ENCODE results near the gene TNFAIP1. TPM values are rescaled to one million over a fixed set of nuclear protein-coding genes. Genes with fewer than 3 reads are reported as not detected.

TNFAIP1 gene
- total RNA-seq, 3 donors from 2014 or later, result 19.5 to 24.2 (median 23.1) TPM

DNA sequence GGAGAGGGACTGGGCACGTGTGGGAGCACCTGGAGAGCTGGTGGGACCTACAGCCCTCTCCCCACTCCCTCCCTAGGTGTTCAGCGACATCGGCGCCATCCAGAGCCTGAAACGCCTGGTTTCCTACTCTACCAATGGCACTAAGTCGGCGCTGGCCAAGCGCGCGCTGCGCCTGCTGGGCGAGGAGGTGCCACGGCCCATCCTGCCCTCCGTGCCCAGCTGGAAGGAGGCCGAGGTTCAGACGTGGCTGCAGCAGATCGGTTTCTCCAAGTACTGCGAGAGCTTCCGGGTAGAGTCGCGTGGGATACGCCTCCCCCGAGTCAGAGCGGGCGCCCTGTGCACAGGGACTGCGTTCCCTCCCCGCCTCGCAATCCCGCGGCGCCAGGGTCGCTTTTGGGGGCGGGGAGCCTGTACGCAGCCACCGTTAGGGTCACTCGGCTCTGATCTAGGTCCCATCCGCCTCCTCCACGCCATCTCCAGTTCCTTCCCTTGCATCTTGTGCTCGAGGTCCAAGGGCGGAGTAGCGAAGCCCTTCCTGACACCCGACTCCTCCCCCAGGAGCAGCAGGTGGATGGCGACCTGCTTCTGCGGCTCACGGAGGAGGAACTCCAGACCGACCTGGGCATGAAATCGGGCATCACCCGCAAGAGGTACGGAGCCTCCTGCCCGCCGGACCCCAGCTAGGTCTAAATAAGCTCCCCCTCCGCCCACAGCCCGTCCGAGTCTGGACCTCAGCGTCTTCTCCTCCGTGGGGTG, 48.9 kb downstream of the TNFAIP1 start:
- Mint-ChIP-seq H3K4me1 (ENCODE audit: low read depth) (peaks cover 27% of the 10 kb centered on the region), H3K9me3 (no peaks in the 10 kb centered on the region), H3K4me3 (peak overlapping the region; percentile 86), H3K36me3 (ENCODE audit: insufficient read depth) (peaks cover 12% of the 10 kb centered on the region), H3K27me3 (ENCODE audit: low read depth) (no peaks in the 10 kb centered on the region)
- peak; percentile 50 for DNase-seq
- ATAC-seq, result peak; percentile 94 to 95

DNA sequence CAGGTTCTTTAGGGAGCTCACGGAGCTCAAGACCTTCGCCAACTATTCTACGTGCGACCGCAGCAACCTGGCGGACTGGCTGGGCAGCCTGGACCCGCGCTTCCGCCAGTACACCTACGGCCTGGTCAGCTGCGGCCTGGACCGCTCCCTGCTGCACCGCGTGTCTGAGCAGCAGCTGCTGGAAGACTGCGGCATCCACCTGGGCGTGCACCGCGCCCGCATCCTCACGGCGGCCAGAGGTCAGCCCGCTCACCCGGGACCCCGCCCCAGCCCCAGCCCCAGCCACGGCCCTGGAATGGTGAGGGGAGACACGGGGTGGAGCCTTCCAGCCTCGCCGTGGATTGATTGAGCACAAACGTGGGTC, 49.5 kb downstream of the TNFAIP1 start:
- Mint-ChIP-seq H3K27me3 (ENCODE audit: low read depth) (no peaks in the 10 kb centered on the region), H3K9me3 (no peaks in the 10 kb centered on the region), H3K4me1 (ENCODE audit: low read depth) (peaks cover 27% of the 10 kb centered on the region), H3K36me3 (ENCODE audit: insufficient read depth) (peaks cover 14% of the 10 kb centered on the region), H3K4me3 (peak overlapping the region; percentile 86)
- ATAC-seq (peak; percentile 18 to 19), DNase-seq (no peak)

DNA sequence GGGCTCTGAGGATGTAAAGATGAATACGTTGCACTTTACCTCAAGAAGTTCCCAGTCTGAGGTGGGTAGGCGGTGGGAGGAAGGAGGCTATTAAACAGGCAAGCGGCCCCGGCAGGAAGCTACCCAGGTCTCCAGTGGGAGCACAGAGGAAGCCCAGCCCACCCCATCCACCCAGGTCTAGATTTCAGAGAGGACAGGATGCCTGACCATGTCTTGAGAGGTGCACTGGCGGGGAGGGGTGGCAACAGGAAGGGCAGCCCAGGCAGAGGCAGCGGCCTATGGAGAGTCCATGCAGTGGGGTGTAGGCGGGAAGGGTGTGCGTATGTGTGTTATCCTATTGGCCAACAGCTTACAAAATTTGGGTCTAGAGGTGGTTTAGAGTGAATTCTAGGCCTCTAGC, 49.8 kb downstream of the TNFAIP1 start:
- DNase-seq (no peak), ATAC-seq (peak in 1 of 2 donors; percentile 7)
- Mint-ChIP-seq H3K4me3 (peak overlapping the region; percentile 86), H3K36me3 (ENCODE audit: insufficient read depth) (peaks cover 18% of the 10 kb centered on the region), H3K9me3 (no peaks in the 10 kb centered on the region), H3K4me1 (ENCODE audit: low read depth) (peaks cover 25% of the 10 kb centered on the region), H3K27me3 (ENCODE audit: low read depth) (no peaks in the 10 kb centered on the region)

GRCh38 chr17:28386391-28386790, 50.8 kb downstream of the TNFAIP1 start:
- ATAC-seq, result no peak
- H3K27me3 Mint-ChIP-seq (ENCODE audit: low read depth), result no peaks in the 10 kb centered on the region

DNA sequence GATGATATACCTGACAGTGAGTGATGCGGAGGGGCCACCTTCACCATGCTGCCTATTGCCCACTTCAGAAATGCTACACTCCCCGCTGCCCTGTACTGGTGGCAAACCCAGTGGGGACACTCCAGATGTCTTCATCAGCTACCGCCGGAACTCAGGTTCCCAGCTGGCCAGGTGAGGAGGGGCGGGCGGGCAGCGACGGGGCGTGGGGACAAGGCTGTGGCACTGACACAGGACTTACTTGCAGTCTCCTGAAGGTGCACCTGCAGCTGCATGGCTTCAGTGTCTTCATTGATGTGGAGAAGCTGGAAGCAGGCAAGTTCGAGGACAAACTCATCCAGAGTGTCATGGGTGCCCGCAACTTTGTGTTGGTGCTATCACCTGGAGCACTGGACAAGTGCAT, 52.5 kb downstream of the TNFAIP1 start:
- Mint-ChIP-seq H3K9me3 (no peaks in the 10 kb centered on the region), H3K36me3 (ENCODE audit: insufficient read depth) (peaks cover 27% of the 10 kb centered on the region), H3K4me1 (ENCODE audit: low read depth) (peaks cover 16% of the 10 kb centered on the region), H3K27me3 (ENCODE audit: low read depth) (no peaks in the 10 kb centered on the region), H3K4me3 (no peak overlapping the region)
- DNase-seq, result no peak
- no peak for ATAC-seq

More at GRCh38 chr17:28386391-28386790, 50.8 kb downstream of the TNFAIP1 start:
- H3K36me3 Mint-ChIP-seq (ENCODE audit: insufficient read depth), result peaks cover 27% of the 10 kb centered on the region
- no peak for DNase-seq
- H3K4me3 Mint-ChIP-seq, result no peak overlapping the region
- H3K9me3 Mint-ChIP-seq, result no peaks in the 10 kb centered on the region
- peaks cover 20% of the 10 kb centered on the region for H3K4me1 Mint-ChIP-seq (ENCODE audit: low read depth)

DNA sequence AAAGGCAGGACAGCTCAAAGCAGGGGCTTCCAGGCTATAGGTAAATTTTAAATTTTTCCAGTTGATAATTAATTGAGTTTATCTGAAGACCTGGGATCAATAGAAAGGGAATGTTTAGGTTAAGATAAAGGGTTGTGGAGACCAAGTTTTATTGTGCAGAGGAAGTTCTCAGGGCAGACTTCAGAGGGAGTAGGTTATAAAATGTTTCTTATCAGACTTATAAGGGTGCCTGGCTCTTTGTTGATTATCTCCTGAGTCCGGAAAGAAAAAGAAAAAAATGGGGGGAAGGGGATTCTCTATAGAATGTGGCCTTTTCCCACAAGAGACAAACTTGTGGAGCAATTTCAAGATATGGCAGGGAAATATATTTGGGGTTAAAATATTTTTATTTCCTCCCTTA, 54.6 kb downstream of the TNFAIP1 start:
- Mint-ChIP-seq H3K4me1 (ENCODE audit: low read depth) (peaks cover 6% of the 10 kb centered on the region), H3K36me3 (ENCODE audit: insufficient read depth) (peaks cover 32% of the 10 kb centered on the region), H3K9me3 (no peaks in the 10 kb centered on the region), H3K4me3 (no peak overlapping the region), H3K27me3 (ENCODE audit: low read depth) (no peaks in the 10 kb centered on the region)
- ATAC-seq, result no peak
- DNase-seq, result no peak

GRCh38 chr17:28390563-28390962, 55.0 kb downstream of the TNFAIP1 start:
- DNase-seq (no peak), ATAC-seq (no peak)
- Mint-ChIP-seq H3K4me1 (ENCODE audit: low read depth) (peaks cover 2% of the 10 kb centered on the region), H3K4me3 (no peak overlapping the region), H3K27me3 (ENCODE audit: low read depth) (no peaks in the 10 kb centered on the region), H3K9me3 (no peaks in the 10 kb centered on the region), H3K36me3 (ENCODE audit: insufficient read depth) (peaks cover 32% of the 10 kb centered on the region)

DNA sequence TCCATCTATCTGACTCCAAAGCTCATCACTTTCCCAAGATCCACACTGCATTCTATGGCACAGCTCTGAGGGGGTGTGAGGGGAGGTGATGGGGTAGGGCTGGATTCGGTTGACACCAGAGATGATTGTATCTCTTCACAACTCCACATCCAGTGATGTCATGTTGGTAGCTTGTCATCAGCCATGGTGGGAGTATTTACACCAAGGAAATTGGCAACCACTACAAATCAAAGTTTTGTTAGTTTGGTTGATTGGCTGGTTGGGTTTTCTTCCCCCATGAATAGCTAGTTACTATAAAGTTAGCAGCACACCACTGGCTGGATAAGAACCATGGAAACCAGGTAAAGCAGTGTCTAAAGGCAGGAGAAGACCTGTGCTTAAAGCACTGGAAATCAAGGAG, 55.4 kb downstream of the TNFAIP1 start:
- Mint-ChIP-seq H3K4me3 (no peak overlapping the region), H3K4me1 (ENCODE audit: low read depth) (peaks cover 2% of the 10 kb centered on the region), H3K9me3 (no peaks in the 10 kb centered on the region), H3K36me3 (ENCODE audit: insufficient read depth) (peaks cover 32% of the 10 kb centered on the region), H3K27me3 (ENCODE audit: low read depth) (no peaks in the 10 kb centered on the region)
- ATAC-seq (no peak), DNase-seq (no peak)

GRCh38 chr17:28391401-28391800, 55.8 kb downstream of the TNFAIP1 start:
- H3K27me3 Mint-ChIP-seq (ENCODE audit: low read depth), result no peaks in the 10 kb centered on the region
- no peak overlapping the region for H3K4me3 Mint-ChIP-seq
- DNase-seq (no peak), ATAC-seq (no peak)
- no peaks in the 10 kb centered on the region for H3K9me3 Mint-ChIP-seq
- peaks cover 32% of the 10 kb centered on the region for H3K36me3 Mint-ChIP-seq (ENCODE audit: insufficient read depth)
- H3K4me1 Mint-ChIP-seq (ENCODE audit: low read depth), result peaks cover 2% of the 10 kb centered on the region

- Mint-ChIP-seq H3K27me3 (ENCODE audit: low read depth) (no peaks in the 10 kb centered on the region), H3K9me3 (no peaks in the 10 kb centered on the region), H3K36me3 (ENCODE audit: insufficient read depth) (peaks cover 33% of the 10 kb centered on the region), H3K4me3 (no peak overlapping the region), H3K4me1 (ENCODE audit: low read depth) (peaks cover 2% of the 10 kb centered on the region)
- DNase-seq (no peak), ATAC-seq (no peak)
These were observed 56.9 kb downstream of the TNFAIP1 start for GRCh38 chr17:28392491-28392890.

DNA sequence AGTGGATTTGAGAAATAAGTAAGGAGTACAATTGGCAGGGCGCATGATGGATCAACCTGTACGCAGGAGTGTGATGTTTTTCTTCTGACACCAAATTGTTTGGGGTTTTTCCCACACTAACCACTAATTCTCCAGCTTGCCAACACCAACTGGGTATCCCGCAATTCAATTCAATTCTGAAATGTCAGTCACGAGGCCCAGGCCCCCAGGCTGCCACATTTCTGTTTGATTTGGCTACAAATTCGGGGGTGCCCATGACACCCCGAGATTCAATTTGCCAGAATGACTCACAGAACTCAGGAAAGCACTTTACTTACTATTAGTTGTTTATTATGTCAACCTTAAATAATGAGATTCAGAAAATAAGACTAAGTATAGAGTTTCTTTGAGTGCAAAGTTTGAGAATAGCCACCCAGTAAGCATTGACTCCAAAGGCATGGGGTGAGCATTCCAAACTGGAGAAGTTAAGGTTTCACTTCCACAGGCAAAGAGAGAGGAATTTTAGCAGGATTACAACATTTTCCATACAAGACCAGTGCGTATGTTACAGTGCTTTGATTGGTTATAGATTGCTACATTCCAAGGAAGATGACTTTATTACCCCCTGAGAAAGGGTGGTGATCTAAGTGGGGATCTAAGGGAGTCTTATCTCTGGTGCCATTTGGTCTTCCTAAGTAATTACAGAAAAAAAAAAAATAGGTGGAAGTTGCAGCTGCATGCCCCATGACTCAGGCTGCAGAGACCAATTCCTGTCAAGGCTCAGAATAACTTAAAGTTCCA, 59.0 kb downstream of the TNFAIP1 start:
- Mint-ChIP-seq H3K9me3 (no peaks in the 10 kb centered on the region), H3K36me3 (ENCODE audit: insufficient read depth) (peaks cover 30% of the 10 kb centered on the region), H3K4me3 (no peak overlapping the region), H3K27me3 (ENCODE audit: low read depth) (no peaks in the 10 kb centered on the region), H3K4me1 (ENCODE audit: low read depth) (no peaks in the 10 kb centered on the region)
- ATAC-seq (no peak), DNase-seq (no peak)

GRCh38 chr17:28395426-28395825, 59.9 kb downstream of the TNFAIP1 start:
- DNase-seq, result no peak
- Mint-ChIP-seq H3K4me3 (no peak overlapping the region), H3K9me3 (no peaks in the 10 kb centered on the region), H3K36me3 (ENCODE audit: insufficient read depth) (peaks cover 23% of the 10 kb centered on the region), H3K4me1 (ENCODE audit: low read depth) (no peaks in the 10 kb centered on the region), H3K27me3 (ENCODE audit: low read depth) (no peaks in the 10 kb centered on the region)
- ATAC-seq, result no peak

GRCh38 chr17:28395968-28396367, 60.4 kb downstream of the TNFAIP1 start:
- H3K4me1 Mint-ChIP-seq (ENCODE audit: low read depth), result no peaks in the 10 kb centered on the region
- ATAC-seq (no peak), DNase-seq (no peak)
- H3K27me3 Mint-ChIP-seq (ENCODE audit: low read depth), result no peaks in the 10 kb centered on the region
- peaks cover 19% of the 10 kb centered on the region for H3K36me3 Mint-ChIP-seq (ENCODE audit: insufficient read depth)
- no peak overlapping the region for H3K4me3 Mint-ChIP-seq
- no peaks in the 10 kb centered on the region for H3K9me3 Mint-ChIP-seq
